ENCODE results near the gene PTPN2.

GRCh38 chr18:12922266-12922665 lies 38.2 kb upstream of the PTPN2 start:
- TF ChIP-seq POLR2AphosphoS2 (IDR thresholded peaks at IDR 0.05; ENCODE audit: low read length) (no peak), ZNF644 (tag; IDR thresholded peaks at IDR 0.05; ENCODE audit: low read depth) (no peak), FOXM1 (IDR thresholded peaks at IDR 0.05; ENCODE audit: low read depth) (no peak), FOXM1 (CRISPR knock-in tag; IDR thresholded peaks at IDR 0.05; ENCODE audit: low read depth) (no peak), E2F3 (CRISPR knock-in tag; IDR thresholded peaks at IDR 0.05) (no peak), EP300 (IDR thresholded peaks at IDR 0.05; ENCODE audit: low read length) (no peak), YY1 (IDR thresholded peaks at IDR 0.05; ENCODE audit: borderline replicate concordance in 1 of 3, control insufficient read depth in 1 of 3, extremely low read depth in 1 of 3, insufficient read depth in 3 of 3, insufficient read length in 1 of 3, insufficient replicate concordance in 2 of 3, low read depth in 1 of 3, low read length in 2 of 3) (no peak), ETV6 (IDR thresholded peaks at IDR 0.05; ENCODE audit: borderline replicate concordance in 1 of 2, low read depth in 2 of 2, low read length in 1 of 2) (no peak), ETV6 (CRISPR knock-in tag; IDR thresholded peaks at IDR 0.05; ENCODE audit: borderline replicate concordance) (no peak)

All from K562 (cell line).